HAP-1 (cell line): ENCODE data around the gene OAT.
A peak's percentile ranks its signal among the peaks of the same experiment; 100 is the strongest.

Experiments used
- DNase-seq, 2 experiments: peaks; one replicate each; pipeline ENCODE4 v3.0.0-alpha.2; 2016 to 2020; ENCODE audit warnings: low spot score in 2 of 2
- H3K27me3 ChIP-seq: fragments of 250-450 bp; sonication (Bioruptor Pico); 2 replicates; pipeline ENCODE4 v1.5.1; 2020; ENCODE audit warnings: low read depth, mild to moderate bottlenecking, moderate library complexity
- H3K36me3 ChIP-seq: fragments of 250-450 bp; sonication (Bioruptor Pico); replicated peaks from 2 replicates; pipeline ENCODE4 v1.5.1; 2020; ENCODE audit warnings: mild to moderate bottlenecking
- H3K4me1 ChIP-seq: fragments of 250-450 bp; sonication (Bioruptor Pico); 2 replicates; pipeline ENCODE4 v1.5.1; 2020; ENCODE audit warnings: mild to moderate bottlenecking
- H3K4me3 ChIP-seq: fragments of 250-450 bp; sonication (Bioruptor Pico); 2 replicates; pipeline ENCODE4 v1.5.1; 2020; ENCODE audit warnings: mild to moderate bottlenecking, moderate library complexity
- H3K9me3 ChIP-seq: fragments of 250-450 bp; sonication (Bioruptor Pico); 2 replicates; pipeline ENCODE4 v1.5.1; 2020; ENCODE audit warnings: mild to moderate bottlenecking, moderate library complexity
- in situ Hi-C: fragments of 300-500 bp; cut with MboI; formaldehyde crosslinking; loops from 3 replicates; pipeline ENCODE4 v1.14.3; 2020; ENCODE audit warnings: low sequenced_read_pairs, inconsistent platforms, mixed read lengths

OAT gene

GRCh38 chr10:124403548-124403947 lies 15.2 kb downstream of the OAT start:
- H3K27me3 ChIP-seq, result no peaks in the 10 kb centered on the region
- in situ Hi-C loops, result no loop called here

GRCh38 chr10:124402273-124402672 lies 16.4 kb downstream of the OAT start:
- Histone ChIP-seq H3K4me3 (no peak overlapping the region), H3K4me1 (no peaks in the 10 kb centered on the region), H3K27me3 (no peaks in the 10 kb centered on the region), H3K36me3 (peaks cover 68% of the 10 kb centered on the region), H3K9me3 (no peaks in the 10 kb centered on the region)
- DNase-seq, result no peak
- in situ Hi-C loops, result no loop called here

More at GRCh38 chr10:124403548-124403947, 15.2 kb downstream of the OAT start:
- H3K4me1 ChIP-seq, result no peaks in the 10 kb centered on the region
- H3K4me3 ChIP-seq, result no peak overlapping the region
- peak; percentile 35 to 81 for DNase-seq
- H3K9me3 ChIP-seq, result no peaks in the 10 kb centered on the region
- peaks cover 68% of the 10 kb centered on the region for H3K36me3 ChIP-seq

GRCh38 chr10:124401633-124402032 lies 17.1 kb downstream of the OAT start:
- in situ Hi-C loops, result no loop called here
- H3K4me1 ChIP-seq, result no peaks in the 10 kb centered on the region
- no peak overlapping the region for H3K4me3 ChIP-seq
- no peak for DNase-seq
- no peaks in the 10 kb centered on the region for H3K27me3 ChIP-seq
- no peaks in the 10 kb centered on the region for H3K9me3 ChIP-seq
- H3K36me3 ChIP-seq, result peaks cover 63% of the 10 kb centered on the region

DNA sequence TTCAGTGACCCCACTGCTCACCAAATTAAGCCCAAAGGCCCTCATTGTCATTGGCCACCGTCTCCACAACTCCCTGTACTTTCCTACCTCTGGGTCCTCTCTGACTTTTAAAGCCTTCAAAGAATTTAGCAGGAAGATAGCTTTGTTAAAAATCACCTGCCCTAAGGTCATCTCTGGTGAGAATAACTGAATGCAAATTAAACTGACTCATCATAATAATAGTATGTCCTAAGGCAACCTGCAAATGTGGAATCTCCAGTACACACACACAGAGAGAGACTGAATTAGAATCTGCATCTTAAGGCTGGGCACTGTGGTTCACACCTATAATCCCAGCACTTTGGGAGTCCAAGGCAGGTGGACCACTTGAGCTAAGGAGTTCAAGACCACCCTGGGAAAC lies 24.1 kb downstream of the OAT start:
- no peak overlapping the region for H3K4me3 ChIP-seq
- no peaks in the 10 kb centered on the region for H3K27me3 ChIP-seq
- in situ Hi-C loops, result loop anchor here (25.0 kb wide), 1 partner anchor 807 kb away; no protein-coding TSS in a partner anchor

DNA sequence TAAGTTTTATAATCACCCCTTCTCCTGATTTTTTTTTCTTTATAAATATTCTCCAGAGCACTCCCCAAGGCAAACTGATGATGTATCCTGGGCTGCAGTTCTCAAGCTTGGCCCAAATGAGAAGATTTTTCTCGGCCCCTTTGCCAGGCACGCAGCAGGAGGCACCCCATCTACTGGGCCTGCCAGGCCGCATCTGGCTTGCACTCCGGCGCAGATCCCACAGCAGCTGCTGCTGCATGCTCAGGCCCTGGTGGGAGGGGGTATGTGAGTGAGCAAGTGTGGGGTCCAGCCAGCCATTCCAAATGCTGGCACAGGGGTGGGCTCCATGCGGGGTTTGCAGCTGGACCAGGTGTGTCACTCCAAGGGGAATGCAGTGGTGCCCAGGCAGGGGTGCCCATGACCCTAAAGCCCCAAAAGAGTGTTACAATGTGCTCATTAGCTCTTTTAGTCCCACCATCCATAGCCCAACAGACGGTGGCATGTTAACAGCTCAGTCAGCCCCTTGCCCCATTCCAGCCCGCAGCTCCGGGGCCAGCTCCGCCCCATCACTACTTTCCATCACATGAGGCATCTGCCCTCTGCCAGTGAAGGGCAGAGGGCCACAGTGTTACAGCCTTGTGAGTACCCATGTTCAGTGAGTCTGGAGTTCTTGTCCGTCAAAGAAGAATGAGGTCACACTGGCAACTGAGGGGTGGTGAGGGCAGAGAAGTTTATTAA lies 25.9 kb downstream of the OAT start:
- Histone ChIP-seq H3K9me3 (no peaks in the 10 kb centered on the region), H3K4me3 (no peak overlapping the region), H3K4me1 (peaks cover 30% of the 10 kb centered on the region), H3K36me3 (peaks cover 4% of the 10 kb centered on the region; the same call in 1 of the 2 replicates), H3K27me3 (no peaks in the 10 kb centered on the region)
- in situ Hi-C loops, result loop anchor here (25.0 kb wide), 1 partner anchor 805 kb away; no protein-coding TSS in a partner anchor
- no peak for DNase-seq

More for the DNA sequence above, 24.1 kb downstream of the OAT start:
- Histone ChIP-seq H3K4me1 (peaks cover 23% of the 10 kb centered on the region), H3K36me3 (peaks cover 9% of the 10 kb centered on the region), H3K9me3 (no peaks in the 10 kb centered on the region)
- DNase-seq, result peak; percentile 23 to 27

DNA sequence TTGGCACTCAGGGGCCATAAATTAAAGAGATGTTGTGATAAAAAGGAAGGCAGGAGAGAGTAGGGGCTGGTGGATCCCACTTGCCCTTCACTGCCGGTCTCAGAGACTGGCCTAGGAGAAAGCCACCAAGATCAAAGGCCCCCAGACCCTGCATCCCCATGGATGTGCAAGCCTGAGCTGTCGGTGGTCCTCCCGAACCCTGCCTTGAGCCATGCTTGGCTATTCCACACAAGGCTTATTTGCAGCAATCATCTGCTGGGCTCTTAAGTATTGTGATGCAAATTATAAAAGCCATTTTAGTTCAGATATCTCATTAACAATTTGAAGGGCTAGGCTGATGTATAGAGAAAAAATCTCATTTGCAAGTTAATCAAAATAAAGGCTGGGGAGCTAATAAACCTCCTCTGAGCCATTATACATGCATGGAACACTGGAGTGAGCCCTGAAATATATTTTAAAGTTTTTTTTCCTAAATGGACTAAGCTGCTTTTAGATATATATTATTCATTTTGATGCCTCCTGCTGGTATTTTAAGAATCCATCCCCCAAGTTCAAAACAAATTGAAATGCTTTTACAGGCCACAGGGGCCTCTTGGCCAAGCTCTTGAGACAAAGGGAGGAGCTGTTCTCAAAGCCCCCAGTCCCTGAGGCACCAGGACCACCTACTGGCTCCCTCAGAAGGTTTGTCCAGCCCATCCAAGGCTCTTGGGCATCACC lies 28.1 kb downstream of the OAT start:
- no peaks in the 10 kb centered on the region for H3K27me3 ChIP-seq
- H3K4me3 ChIP-seq, result no peak overlapping the region
- H3K36me3 ChIP-seq, result no peaks in the 10 kb centered on the region
- DNase-seq, result peak; percentile 69 to 87
- H3K9me3 ChIP-seq, result no peaks in the 10 kb centered on the region
- in situ Hi-C loops, result loop anchor here (25.0 kb wide), 1 partner anchor 803 kb away; no protein-coding TSS in a partner anchor
- peaks cover 30% of the 10 kb centered on the region for H3K4me1 ChIP-seq

GRCh38 chr10:124389613-124390361 lies 28.9 kb downstream of the OAT start:
- in situ Hi-C loops, result loop anchor here (5.0 to 25.0 kb wide), 2 partner anchors 392 to 802 kb away; no protein-coding TSS in a partner anchor
- no peak for DNase-seq
- H3K9me3 ChIP-seq, result no peaks in the 10 kb centered on the region
- H3K4me3 ChIP-seq, result 0 out of 2 replicates have a peak overlapping the region, but pooled peaks have one; percentile 8
- peaks cover 28% of the 10 kb centered on the region for H3K4me1 ChIP-seq
- no peaks in the 10 kb centered on the region for H3K27me3 ChIP-seq
- H3K36me3 ChIP-seq, result no peaks in the 10 kb centered on the region

- H3K27me3 ChIP-seq, result 0 out of 2 replicates have a peak, but pooled peaks cover 2% of the 10 kb centered on the region
- in situ Hi-C loops, result loop anchor here (5.0 to 25.0 kb wide), 2 partner anchors 392 to 802 kb away; no protein-coding TSS in a partner anchor
- H3K4me3 ChIP-seq, result 0 out of 2 replicates have a peak overlapping the region, but pooled peaks have one; percentile 8
- H3K36me3 ChIP-seq, result no peaks in the 10 kb centered on the region
- DNase-seq, result peak; percentile 64 to 93
- peaks cover 23% of the 10 kb centered on the region for H3K4me1 ChIP-seq
- H3K9me3 ChIP-seq, result no peaks in the 10 kb centered on the region
Observed at GRCh38 chr10:124388823-124389612, 29.7 kb downstream of the OAT start.

- DNase-seq, result no peak
- in situ Hi-C loops, result loop anchor here (5.0 to 25.0 kb wide), 2 partner anchors 391 to 801 kb away; no protein-coding TSS in a partner anchor
- H3K4me3 ChIP-seq, result no peak overlapping the region
- H3K9me3 ChIP-seq, result no peaks in the 10 kb centered on the region
- no peaks in the 10 kb centered on the region for H3K36me3 ChIP-seq
- peaks cover 23% of the 10 kb centered on the region for H3K4me1 ChIP-seq
- 0 out of 2 replicates have a peak, but pooled peaks cover 2% of the 10 kb centered on the region for H3K27me3 ChIP-seq
Observed at GRCh38 chr10:124388476-124388822, 30.3 kb downstream of the OAT start.

DNA sequence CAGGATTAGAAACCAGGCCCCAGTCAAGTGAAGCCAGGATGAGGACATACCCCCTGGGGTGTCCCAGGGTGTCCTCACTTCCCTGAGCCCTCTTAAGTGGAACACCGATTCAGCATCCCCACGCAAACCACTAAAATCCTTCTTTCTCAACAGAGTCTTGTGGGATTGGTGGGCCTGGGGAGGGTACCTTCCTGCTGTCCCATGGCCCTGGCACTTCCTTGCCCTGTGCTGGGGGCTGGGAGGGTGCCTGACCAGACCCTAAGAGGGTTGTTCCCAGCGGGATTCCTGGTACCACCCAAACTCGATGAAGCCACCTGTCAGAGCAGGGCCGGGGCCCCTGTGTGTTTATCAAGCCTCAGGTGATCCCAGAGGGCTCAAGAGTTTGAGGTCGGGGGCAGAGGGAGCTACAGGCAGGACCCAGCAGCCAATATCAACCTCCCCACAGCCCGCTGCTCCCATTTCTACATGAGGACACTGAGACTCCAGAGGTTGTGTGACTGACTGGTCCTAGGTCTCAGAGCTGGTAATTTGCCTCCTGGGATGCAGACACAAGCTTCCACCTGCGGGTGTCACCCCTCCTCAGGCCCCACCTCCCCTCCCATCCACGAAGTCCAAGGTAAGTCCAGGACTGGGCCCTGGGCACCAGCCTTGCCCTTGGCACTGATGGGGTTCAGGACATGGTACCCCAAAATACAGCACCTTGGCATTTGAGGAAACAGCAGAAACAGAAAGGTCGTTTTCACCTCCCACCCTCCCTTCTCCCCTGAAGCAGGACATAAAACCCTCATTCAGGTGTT lies 31.4 kb downstream of the OAT start:
- no peak overlapping the region for H3K4me3 ChIP-seq
- no peaks in the 10 kb centered on the region for H3K36me3 ChIP-seq
- DNase-seq, result no peak
- H3K27me3 ChIP-seq, result 0 out of 2 replicates have a peak, but pooled peaks cover 2% of the 10 kb centered on the region
- in situ Hi-C loops, result loop anchor here (5.0 to 25.0 kb wide), 2 partner anchors 390 to 800 kb away; no protein-coding TSS in a partner anchor
- H3K9me3 ChIP-seq, result no peaks in the 10 kb centered on the region
- H3K4me1 ChIP-seq, result peaks cover 23% of the 10 kb centered on the region

DNA sequence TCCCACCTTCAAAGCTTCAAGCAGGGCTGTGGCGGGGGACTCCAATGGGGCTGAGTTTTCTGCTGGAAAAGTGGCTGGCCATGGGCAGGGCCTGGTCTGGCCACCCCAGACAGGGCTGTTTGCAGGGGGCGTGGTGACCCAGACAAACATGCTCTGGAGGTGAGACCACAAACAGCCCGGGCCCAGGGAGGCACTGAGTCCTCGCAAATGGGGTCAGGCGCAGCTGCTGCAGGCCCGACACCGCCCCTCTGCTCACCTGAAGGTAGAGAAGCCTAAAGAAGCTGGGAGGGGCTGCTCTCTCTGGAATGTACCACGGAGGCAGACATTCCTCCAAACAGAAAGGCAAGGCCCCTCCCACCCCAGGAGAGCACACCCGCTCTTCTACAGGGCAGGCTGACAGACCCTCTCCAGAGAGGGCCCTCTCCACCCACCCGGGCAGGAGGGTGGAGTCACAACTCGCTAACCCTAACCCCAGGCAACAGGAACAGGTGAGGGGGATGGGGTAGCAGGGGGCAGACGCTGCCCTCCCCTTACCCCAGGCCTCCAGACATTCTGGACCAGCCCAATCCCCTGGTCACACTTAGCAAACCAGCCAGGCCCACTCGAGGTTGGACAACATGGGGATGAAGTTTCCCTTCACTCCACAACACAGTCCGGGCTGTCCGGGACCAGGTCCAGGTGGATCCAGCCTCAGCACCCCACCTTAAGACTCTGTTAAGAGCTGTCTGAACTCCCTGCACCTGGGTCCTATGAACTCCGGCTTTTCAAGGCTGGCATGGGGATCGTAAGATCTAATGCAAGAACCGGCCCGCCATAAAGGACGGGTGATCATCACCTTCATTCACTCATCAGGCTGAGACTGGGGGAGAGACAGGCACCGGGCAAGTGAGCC lies 32.3 kb downstream of the OAT start:
- in situ Hi-C loops, result loop anchor here (5.0 to 25.0 kb wide), 2 partner anchors 389 to 799 kb away; no protein-coding TSS in a partner anchor
- no peak for DNase-seq
- H3K27me3 ChIP-seq, result peaks cover 6% of the 10 kb centered on the region

More for the DNA sequence above, 32.3 kb downstream of the OAT start:
- no peaks in the 10 kb centered on the region for H3K36me3 ChIP-seq
- H3K9me3 ChIP-seq, result no peaks in the 10 kb centered on the region
- no peak overlapping the region for H3K4me3 ChIP-seq
- peaks cover 23% of the 10 kb centered on the region for H3K4me1 ChIP-seq
